DMS114 treated with DMSO at 0.1 percent for 48 hours (cell line): ENCODE measurements around the gene SLC6A7.

Experiments
- DNase-seq: peaks from one replicate; lab custom pipeline; 2025; ENCODE audit not compliant: unreplicated experiment; lab: John Stamatoyannopoulos, UW

The SLC6A7 gene

DNA sequence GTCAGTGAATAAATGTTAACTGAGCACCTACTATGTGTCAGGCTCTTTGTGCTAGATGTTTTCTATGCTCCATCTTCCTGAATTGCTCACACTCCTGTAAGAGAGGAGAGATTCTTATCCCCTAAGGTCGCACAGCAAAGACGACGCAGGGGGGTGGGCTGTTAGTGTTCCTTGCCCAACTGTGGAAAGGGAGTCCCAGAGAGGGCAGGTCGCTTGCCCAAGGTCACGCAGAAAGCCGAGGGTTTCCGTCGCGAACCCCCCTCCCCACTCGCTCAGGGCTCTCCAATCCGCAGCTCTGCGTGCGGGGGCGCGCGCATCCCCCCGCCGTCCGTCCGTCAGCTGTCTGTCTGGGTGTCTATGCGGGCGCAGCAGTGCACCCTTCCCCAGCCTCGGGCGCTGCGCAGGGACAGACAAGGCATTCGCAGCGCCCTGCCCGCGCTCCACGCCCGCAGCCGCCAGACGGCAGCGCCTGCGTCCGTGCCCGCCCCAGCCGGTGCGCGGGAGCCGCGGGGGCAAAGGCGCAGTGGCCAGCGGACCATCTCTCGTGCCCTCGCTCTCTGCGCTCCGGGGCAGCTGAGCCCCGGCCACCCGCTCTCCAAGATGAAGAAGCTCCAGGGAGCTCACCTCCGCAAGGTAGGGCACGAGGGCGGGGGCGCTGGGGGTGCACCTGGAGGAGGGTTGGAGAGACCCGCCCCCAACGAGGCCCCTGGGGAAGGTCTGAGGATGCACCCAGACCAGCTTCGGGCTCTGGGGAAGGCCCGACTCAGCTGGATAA, at the start of gene SLC6A7:
Gene SLC6A7 (plus strand): TSS at position 335 of the 775 bp plus-strand sequence. CDS start 266 bp downstream, at position 601.
- no peak for DNase-seq

DNA sequence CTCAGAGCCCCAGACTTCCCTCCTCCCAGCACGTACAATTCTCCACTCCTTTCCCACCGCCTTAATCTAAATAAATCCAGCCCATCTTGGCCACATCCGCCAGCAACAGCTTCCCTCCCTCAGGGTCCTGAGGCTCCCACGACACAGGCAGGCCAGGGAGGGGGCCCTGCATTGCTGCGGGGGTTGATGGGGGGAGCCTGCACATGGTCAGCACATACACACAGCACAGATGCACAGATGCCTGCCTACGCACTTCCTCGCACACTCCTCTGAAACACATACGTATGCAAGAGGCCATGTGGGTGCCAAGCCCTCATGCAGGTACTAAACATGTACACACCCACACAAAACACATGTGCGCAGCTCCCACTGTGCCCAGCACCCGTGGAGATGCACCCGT, 49.0 kb upstream of the SLC6A7 start:
- DNase-seq = no peak

DNA sequence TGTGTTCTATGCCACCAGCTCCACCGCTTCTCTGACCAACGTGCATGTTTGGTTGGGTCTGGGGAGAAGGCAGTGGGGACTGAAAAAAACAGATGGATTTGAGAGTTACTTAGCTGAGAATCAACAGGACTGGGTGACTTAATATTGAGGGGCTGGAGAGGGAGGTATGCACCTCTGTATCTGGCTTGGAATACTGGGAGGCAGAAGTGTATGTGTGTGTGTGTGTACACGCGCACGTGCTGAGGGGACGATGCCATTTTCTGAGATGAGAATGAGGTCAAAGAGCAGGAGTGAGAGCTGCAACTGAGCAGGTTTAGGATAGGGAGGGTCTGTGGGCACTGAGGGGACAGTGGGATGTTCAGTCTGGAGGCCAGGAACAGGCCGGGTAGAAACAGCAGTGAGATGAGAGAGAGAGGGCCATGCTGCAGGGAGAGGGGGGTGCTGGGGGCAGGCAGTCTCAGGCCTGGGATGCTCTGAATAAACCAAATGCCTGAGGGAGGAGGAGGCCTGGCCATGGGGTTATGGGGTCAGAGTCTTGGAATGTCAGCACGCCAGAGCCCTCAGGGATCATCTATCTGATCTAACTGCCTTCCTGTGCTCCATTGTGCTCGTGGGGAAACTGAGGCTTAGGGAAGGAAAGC, 48.2 kb upstream of the SLC6A7 start:
- DNase-seq = no peak

DNA sequence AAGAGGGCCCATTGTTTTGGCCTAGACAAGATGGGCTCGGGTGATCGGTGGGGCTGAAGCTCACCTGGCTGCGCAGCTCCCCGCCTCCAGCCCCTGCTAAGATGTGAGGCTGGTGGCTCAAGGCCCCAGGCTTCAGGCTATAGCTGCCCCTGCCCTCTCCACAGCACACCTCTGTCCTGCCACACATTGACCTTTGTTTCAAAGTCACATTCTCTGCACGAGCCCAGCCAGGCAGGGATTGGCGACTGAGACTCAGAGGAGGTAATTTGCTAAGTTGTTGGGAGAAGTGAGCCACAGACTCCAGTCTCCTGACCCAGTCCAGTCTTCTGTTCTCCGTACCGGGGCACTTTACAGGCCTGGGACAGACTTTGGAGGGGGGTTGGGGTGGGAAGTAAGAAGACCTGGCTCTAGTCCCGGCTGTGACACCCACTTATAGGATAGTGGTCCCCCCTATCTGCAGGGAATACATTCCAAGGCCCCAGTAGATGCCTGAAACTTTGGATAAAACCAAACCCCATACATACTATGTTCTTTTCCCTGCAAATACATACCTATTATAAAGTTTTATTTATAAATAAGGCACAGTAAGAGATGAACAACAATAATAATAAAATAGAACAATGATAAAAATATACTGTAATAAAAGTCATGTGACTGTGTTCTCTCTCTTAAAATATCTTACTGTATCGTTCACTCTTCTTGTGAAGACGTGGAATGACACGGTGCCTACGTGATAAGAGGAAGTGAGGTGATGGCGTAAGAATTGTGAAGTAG, 47.5 kb upstream of the SLC6A7 start:
- DNase-seq = no peak

DNA sequence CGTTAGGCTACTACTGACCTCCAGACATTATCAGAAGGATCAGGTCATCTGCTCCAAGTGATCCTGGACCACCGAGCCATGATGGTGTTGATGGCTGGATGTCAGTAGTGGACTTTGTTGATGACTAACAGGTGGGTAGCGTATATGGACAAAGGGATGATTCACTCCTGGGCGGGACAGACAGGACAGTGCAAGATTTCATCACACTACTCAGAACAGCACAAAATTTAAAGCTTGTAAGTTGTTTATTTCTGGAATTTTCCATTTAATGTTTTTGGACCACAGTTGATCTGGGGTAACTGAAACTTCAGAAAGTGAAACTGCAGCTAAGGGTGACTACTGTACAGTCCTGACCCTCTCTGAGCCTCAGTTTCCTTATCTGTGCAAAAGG, 46.9 kb upstream of the SLC6A7 start:
- DNase-seq = no peak

DNA sequence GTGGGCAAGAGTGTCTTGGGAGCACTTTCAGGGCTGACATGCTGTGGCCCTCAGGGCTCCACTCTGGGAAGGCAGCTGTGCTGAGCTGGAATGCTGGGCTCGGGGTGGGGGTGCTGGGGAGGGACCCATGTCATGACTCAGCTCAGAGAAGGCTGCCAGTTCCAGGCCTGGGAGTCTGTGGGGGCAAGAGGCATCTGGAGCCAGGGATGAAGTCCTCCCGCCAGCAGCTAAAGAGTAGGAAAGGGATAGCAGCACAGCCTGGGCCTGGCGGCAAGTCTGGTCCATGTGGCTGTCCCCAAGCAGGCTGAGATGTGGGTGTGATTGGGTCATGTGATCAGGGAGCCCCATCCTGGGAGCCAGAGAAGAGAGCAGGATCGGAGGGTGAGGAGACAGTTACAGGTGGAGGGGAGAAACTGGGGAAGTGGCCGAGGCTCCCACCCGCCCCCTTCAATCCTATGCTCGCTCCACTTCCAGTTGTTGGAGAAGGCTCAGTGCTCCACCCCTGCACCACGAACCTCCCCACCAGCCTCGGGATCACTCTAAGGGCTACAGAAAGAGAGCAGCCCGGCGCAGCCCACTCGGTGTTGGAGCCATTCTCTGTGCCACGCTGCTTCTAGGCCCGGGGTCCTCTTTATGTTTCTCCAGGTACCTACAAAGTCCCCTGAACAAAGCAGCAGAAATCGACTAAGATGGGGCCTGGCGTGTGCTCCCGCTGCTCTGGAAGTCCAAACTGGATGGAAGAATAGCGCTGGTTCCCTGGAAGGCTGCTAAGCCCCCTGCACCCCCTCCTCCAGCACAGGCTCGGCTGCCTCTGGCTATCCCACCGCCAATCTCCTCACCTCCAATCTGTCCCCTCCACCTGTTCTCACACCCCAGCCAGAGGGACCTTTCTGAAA, 46.3 kb upstream of the SLC6A7 start:
- no peak for DNase-seq

DNA sequence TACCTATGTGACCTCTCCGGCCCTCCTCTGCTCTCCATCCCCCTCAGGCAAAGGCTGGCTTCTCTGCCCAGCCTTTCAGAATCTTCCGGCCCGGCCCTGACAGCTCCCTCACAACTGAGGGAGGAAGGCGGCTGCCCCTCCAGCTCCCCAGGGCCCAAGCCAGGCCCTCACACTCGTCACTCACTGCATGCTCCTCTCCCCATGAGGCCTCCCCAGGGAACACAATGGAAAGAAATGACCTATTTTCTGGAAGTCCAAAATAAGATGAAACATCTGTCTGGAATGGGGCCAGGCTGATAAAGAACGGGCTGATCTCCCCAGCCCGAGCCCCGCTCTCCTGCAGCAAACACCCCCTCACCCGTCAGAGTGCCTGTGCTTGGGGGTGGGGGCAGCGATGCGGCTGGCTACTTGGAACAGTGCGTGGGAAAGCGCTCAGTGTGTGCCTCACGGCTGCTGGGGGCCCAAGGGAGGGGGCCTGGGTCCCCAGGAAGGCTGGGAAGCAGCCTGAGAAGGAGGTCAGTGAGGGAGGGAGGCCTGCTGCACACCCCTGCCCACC, 45.5 kb upstream of the SLC6A7 start:
- DNase-seq = no peak

DNA sequence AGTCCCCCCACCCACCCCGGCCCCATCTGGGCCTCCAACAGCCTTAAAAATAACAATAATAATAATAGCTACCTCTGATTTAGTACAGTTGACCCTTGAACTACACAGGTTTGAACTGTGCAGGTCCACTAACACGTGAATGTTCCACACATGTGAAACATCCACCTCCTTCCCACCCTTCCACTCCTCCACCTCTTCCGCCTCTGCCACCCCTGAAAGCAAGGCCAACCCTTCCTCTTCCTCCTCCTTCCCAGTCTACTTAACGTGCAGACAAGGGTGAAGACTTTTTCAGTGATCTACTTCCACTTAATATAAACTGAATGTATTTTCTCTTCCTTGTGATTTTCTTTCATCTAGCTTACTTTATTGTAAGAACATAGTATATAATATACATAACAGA, 45.0 kb upstream of the SLC6A7 start:
- no peak for DNase-seq

DNA sequence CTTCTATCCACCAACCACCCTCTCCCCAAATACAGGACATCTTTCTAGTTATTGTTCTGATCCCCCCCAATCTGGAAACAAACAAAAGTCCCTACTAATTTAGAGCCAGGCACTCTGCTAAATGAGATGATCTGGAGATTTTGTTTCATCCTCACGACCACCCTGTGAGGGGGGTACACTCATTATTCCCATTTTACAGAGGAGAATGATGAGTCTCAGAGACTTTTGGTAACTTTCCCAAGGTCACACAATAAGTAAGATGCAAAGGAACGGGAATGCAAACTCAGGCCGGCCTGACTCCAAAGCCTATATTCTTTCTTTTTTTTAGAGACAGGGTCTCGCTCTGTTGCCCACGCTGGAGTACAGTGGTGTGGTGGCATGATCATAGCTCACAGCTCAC, 43.6 kb upstream of the SLC6A7 start:
- no peak for DNase-seq

DNA sequence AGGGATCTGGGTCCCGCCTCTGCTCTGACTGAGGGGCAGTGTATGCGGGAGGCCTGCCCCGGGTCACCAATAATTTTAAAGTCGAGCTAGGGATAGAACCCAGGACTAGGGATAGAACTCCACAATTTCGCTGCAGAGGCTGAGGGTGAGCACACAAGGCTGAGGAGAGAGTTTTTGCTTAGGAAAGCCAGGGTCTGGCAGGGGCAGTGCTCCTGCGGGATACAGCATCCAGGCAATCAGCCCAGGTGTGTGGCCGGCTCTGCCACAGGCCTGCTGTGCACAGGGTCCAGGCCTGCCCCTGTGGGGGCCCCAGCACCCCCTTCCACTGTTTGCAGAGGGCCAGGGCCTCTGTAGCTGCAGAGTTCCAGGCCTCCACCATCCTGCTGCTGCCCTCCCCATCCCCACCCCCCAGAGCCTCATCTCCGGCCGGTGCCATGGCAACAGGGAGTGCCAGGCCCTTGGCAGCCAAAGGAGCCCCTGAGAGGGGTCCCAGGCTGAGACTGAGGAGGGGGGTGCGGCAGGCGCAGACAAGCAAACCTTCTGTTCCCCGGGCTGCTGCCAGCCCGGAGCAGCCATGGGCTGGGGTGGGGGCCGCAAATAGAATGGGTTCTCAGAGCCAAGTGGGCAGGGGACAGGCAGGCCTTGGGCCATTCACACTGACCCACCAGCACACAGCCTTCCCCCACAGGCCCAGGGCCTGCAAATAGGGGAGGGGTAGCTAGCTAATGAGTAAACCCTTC, 42.8 kb upstream of the SLC6A7 start:
- no peak for DNase-seq

DNA sequence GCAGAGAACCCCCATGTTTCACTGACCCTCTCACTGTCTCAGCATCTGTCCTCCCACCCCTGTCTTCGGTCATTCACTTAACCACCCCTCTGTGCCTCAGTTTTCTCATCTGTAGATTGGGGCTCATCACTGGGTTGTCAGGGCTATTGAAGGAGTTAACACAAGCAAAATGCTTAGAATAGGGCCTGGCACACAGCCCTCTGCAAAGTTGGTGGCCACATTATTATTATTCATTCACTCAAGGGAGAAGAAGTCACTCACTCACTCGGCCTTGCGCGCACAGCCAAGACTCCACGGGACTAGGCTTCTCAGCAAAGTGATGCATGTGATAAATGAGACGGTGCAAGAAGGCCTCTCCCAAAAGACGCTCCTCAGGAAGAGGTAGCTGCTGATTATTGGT, 42.2 kb upstream of the SLC6A7 start:
- no peak for DNase-seq

DNA sequence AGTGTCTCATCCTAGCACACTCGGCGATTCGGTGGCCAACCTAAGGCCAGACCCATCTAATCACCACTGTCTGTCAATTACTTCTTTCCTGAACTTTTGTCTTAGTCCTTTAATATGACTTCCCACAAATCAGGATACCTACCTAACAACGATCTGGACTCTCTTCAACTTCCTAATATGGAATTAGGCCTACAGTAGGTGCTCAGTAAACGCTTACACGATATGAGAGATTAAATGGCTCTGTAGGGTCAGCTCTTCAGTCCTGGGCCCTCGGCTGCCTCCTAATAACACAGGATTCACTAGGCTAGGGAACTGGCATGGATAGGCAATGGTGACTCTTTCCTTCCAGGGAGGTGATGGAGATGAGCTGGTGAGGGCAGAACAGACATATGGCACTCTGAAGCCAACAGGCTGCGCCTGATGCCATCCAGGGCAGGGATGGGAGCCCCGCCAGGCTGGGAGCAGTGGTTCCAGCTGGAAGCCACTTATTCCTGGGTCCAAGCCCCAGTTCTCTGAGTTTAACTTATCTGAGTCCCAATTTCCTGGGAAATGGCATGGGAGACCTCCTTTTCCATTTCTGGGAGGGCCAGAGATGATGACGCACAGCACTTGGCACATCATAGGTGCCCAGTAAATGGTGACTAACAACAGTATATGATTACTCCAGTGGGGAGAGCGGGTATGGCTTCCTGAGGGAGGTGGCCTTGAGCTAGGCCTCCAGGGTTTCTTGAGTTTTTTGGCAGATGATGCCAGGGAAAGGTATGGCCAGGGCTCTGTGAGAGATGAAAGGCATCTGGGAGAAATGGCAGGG, 41.5 kb upstream of the SLC6A7 start:
- no peak for DNase-seq

DNA sequence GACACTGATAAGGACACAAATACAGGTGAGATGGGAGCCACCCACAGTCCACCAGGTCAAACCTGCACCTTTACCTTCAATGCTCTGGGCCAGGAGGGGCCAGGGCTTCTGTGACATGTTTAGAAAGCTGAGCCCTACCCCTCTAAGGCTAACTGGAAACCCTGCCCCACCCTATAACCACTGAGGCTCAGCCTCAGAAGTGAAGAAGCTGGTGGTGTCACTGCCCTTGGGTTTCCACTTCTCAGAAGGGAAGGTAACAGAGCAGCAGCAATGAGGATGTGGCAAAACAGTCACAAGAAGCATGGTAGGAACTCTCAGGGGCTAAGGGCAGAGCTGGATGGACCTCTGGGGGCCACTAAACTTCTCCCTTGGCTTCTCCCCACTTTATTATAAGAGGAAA, 40.2 kb upstream of the SLC6A7 start:
- DNase-seq = no peak

DNA sequence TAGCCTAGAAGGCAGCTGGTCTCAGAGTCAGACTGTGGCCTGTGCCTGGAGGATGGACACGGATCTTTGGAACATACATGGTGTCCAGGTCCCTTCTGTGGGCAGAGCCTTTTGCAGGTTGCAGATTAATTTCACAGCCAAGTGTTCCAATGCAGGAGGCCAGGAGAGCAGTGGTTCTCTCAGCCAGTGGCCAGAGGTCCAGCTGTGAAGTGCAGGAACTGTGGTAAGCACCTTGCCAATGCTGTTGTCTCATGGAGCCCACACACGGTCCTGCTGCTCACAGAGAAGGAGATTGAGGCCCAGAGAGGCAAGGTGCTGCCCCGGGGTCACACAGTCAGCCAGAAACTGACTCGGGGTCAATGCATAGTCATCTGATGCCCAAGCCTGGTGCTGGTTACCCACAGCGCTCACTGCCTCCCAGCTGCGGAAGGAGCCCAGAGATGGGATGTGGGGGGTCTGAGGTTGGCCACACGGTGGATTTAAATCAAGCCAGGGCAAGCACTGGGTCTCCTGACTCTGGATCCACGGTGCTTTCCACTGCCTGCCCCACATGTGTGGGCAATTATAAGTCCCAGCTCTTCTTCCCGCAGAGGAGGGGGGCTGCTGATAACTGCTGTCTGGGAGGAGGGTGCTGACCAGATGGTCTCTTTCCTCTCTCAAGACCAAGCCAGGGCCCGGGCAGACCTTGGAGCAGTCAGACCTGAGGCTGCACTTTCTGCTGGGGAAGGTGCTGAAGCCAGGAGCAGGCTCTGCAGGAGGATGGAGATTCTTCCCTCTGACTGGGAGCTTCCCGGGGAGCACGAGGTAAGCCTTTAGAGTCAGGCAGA, 37.0 kb upstream of the SLC6A7 start:
- no peak for DNase-seq

DNA sequence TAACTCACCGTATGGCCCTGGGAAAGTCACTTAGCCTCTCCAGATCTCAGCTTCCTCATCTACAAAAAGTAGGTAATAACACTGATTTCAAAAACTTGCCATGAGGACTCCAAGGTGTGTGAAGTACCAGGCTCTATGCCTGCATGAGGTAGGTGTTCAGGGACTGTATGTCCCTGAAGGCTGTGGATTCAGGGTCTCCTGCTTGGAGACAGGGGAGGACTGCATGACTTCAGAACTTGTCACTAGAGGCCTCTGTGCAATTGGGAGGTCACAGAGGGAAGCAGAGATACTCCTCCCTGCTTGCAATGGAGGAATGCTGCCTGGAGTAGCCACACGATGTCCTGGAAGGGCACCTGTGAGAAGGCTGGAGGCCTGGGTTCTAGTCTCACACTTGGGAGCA, 36.4 kb upstream of the SLC6A7 start:
- DNase-seq = no peak

DNA sequence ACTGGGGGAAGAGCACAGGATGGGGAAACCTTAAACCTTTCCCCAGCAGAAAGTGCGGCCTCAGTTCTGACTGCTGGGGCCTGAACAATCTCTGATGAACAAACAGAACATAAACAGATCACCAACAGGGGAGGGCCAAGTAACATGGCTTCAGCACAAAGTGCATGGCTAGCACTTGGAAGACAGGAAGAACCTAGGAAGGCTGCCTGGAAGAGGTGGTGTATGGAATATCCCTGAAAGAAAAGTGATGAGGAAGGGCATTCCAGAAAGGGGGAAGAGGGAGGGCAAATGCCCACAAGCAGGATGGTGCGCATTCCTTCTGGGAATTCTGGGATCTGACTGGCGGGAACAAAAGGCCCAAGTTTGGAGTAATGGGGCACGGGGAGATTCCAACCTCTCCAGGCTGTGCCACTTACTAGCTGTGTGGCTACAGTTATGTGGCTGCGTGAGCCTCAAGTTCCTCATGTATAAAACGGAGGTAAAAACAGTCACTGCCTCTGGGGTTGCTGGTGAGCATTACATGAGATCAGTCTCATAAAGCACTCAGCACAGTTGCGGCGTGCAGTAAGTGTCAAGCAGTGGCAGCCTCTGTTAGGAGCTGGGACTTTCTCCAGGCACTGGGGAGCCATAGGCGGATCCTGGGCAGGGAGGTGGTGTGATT, 35.8 kb upstream of the SLC6A7 start:
- DNase-seq = peak; percentile 25

DNA sequence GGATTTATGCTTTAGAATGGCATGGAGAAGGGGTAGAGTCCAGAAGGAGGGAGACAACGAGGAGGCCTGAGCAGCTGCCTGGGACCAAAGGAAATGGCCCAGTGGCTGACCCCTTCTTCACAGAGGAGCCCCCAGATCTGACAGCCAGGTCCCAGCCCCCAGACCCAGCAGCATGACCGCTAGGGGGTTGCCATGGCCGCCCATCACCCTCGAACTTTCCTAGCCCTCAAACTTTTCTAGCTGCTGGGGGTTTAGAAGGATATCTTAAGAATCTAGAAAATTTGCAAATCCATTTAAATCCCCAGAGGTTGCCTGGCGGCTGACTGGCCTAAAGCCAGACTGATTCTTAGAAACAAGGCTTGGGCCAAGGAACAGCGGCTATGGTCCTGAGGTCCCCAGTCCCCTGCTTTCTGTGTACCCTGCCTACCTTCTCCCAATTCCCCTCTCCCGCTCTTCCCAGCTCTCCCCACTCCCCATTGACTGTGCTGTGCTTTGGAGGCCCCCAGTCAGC, 35.2 kb upstream of the SLC6A7 start:
- DNase-seq = no peak
